ENCODE measurements around the gene GPR34.
"Not testable (repeated sequence)": the region's sequence is repeated elsewhere in the genome, so short reads cannot be mapped to it uniquely, and the experiment has no call there.

GPR34 gene

GRCh38 chrX:41688835-41689234 lies at the start of gene GPR34:
Gene GPR34 (plus strand): TSS chrX:41688973. CDS start chrX:41695634, 6,661 bp downstream.
- DNase-seq (ENCODE audit: low spot score), result no peak

- DNase-seq (ENCODE audit: low spot score), result not testable (repeated sequence)
Observed at GRCh38 chrX:41646201-41646600, 42.6 kb upstream of the GPR34 start.

- no peak for DNase-seq (ENCODE audit: low spot score)
Observed at GRCh38 chrX:41653125-41653524, 35.6 kb upstream of the GPR34 start.

DNA sequence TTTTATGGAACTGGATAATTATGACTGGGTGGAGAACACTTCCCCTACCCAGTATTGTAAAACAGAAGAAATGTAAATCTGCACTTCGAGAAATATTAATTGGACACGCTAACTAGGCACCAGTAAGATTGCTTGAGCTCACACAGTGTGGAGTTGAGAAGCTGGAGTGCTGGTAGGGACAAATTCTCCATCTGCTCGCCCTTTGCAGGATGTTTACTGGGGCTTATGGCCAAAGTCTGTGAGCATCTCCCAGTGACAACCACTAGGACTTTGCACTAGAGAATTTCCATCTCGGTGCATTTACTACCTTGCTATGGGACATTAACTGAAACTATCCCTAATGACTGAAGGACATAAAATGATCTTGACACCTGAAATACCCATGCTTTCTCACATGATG lies 33.7 kb upstream of the GPR34 start:
- DNase-seq (ENCODE audit: low spot score), result no peak

DNA sequence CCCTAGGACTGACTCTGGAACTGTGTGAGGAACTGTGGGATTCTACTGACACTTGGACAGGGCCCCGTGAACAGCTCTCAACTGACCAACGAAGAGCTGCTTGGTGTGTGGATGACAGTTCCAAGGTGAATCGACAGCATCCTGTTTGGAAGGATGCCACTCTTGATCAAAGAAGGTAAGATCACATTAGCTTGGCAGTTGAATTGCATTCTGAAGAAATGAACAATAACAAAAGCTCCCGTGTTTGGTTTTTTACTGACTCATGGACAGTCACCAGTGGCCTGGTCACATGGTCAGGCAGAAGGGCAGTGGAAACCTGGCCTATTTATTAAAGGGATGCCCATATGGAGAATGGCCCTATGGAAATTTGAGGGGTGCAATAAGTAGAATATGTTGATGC lies 33.1 kb upstream of the GPR34 start:
- no peak for DNase-seq (ENCODE audit: low spot score)

DNA sequence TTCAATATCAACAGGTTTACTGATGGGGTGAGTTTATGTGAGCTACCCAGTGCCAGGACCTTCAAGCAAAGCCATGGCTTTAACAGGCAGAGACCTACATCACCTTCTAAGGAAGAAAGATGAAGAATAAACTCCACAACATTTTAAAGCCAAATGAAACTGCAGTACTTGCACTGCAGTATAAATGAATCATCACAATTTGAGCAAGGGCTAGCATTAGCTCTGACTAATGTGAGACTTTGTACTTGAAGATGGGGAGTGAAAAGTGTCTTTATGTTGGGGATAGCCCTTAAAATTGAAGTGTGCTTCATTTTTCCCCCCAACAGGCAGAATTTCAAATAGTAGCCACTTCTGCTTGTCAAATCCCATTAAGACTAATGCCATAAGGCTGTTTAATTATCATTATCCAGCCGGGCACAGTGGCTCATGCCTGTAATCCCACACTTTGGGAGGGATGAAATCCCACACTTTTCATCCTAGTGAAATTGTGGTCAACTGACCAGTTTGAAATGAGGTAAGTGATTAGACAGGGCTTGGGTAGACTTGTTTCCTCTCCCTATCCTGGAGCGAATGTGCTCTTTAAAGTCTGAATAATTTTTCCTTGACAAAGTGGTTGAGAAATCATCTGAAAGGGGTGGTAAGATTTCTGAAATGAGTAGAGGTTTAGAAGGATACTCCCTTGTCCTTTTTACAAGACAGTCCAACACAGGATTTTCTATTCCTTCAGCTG lies 27.2 kb upstream of the GPR34 start:
- no peak for DNase-seq (ENCODE audit: low spot score)

DNA sequence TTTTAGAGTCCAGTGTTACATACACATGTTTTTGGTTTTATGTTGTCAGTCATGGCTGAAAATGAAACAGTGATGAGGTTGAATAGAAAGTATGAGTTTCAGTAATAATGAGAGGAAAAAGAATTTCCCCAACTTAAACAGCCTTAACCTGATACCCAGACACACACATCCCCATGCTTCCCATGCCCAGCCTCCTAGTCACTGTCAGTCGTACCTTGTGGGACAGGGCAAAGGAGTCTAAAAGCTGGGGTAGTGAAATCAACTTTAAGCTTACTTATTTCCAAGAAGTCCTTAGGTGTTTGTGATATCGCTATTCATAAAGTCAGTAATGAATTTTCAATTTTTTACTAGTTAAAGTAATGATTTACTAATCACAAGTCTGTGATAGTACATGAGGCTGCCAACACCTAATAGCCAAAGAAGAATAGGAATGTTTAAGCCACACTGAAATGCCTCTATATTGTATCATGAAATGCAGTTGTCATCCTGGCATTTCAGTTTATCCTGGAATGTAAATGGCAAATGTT lies 24.3 kb upstream of the GPR34 start:
- no peak for DNase-seq (ENCODE audit: low spot score)

- DNase-seq (ENCODE audit: low spot score), result no peak
Observed at GRCh38 chrX:41664908-41665307, 23.9 kb upstream of the GPR34 start.

DNA sequence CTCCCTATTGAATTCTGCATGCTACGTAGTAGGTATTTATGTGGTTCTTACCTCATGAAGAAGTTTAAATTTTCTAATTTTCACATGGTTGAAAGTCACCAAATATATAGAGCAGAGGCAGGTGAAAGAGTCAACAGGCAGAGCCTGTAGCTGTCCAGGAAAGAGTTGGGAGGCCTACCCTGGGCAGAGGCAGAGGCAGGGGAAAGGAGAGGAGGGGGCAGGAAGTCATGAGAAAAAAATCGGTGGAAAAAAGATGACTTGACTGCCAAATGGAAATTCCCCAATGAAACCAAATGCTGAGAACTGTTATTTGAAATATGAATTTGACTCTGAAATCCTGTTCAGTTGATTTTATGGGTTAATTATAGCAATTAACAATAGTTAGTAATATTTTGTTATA lies 23.1 kb upstream of the GPR34 start:
- no peak for DNase-seq (ENCODE audit: low spot score)

DNA sequence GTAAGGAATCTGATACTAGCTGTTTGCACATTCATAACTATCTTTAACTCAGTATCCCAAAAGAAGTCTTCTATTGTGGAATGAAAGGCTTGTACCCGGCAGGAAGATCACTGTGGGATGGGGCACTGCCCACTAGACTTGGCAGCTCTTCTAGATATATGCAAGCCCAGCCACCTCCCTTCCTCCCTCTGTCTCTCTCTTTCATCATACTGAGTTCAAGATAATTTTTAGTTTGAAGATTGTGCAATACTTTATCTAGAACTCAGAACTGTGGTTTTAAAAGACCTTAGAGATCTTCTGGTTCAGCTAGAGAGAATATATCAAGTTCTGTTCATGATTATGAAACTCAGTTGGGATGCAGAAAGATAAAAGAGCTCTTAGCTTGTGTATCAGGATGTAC lies 22.5 kb upstream of the GPR34 start:
- DNase-seq (ENCODE audit: low spot score), result no peak

DNA sequence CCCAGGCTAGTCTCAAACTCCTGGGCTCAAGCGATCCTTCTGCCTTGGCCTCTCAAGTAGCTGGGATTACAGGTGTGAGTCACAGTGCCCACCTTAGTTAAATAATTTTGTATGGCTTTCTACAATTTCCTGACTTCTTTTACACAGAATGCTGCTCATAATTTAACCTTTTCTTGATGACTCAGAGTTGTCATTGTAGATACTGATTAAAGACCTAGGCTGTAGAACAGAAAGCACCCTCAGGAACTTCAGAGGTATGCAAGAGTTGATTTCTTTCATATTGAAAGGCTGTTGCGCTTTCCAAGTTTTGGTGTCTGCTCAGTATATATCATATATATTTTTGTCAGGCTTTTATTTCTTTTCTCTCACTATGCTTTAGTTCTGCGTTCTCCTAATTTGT lies 21.1 kb upstream of the GPR34 start:
- no peak for DNase-seq (ENCODE audit: low spot score)

- no peak for DNase-seq (ENCODE audit: low spot score)
Observed at GRCh38 chrX:41670112-41670511, 18.7 kb upstream of the GPR34 start.

DNA sequence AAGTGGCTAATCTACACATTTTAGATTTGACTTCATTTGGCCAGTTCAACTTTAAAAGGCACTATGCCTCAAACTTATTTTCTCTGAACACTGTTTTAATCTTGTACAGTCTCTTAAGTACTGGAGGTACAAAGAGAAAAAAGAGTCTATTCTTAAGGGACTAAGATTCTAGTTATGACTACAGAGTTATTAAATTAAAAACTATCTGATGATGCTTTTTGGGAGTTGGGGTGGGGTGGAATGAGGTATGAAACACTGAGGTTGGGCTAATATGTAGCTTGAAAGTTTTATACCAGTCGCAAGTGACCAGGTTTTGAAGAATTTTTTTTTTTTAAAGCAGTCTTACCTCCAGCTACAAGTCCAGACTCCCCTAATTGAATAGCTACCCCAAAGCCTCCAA lies 17.7 kb upstream of the GPR34 start:
- no peak for DNase-seq (ENCODE audit: low spot score)

DNA sequence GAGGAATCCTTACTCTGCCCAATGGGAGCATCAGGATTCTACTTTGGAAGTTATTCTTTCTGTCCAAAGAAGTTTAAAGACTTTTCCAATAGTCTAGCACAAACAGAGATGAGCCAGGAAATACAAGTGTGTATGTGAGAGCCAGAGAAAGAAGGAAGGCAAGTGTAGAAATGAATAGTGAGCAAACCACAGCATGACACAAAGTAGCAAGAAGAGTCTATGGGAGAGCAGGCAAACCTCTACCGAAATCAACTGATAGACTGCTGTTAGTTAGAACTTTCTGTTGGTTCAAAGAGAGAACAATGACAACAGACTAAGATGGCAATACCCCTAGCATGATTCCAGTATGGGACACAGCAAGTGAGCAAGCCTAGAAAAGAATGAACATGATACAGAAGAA lies 16.1 kb upstream of the GPR34 start:
- no peak for DNase-seq (ENCODE audit: low spot score)

DNA sequence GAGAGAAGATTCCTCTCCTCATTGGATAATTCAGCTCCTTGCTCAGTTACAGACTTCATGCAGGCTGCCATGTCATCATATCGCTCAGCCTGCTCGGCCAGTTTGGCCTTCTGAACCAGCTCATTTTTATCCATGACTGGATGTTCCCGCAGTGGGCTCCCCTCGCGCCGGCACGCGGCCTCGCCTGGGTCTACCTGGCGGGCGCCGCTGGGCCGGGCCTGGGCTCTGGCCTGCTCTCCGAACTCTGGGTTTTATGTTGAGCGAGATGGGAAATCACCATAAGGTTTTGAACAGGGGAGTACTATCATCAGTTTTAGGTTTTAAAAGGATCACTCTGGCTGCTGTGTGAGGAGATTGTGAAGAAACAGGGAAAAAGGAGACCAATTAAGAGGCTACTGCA lies 12.4 kb upstream of the GPR34 start:
- not testable (repeated sequence) for DNase-seq (ENCODE audit: low spot score)

DNA sequence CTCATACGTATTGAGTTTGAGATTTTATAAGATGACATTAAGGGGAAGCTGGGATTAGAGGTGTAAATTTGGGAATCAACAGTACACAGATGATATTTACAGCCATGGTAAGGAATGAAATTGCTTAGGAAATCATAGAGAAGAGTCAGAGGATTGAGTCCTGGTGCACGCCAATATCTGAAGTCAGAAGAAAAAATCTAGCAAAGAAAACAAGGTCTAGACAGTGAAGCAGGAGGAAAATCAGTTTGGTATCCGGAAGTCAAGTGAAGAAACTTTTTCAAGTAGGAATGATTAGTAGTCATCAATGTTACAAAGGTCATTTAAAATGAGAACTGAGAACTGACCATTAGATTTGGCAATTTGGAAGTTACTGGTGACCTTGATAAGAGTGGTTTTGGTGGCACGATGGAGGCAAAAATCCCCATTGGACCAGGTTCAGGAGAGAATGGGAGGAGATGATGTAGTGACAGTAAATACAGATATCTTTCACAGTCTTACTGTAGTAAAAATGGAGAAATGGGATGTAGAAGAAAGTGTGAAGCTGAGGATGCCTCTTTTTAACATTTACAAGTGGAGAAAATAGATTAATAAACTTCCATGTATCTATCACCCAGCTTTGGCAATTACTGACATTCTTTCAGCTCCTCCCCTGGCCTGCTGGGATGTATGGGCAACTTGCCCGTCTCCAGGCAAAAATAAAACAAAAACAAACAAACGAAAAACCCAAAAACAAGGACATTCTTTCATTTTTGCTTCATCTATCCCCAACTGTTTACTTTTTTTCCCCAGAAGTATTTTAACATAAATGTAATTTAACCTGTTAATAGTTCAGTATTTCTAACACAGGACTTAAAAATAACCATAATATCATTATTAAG lies 11.4 kb upstream of the GPR34 start:
- DNase-seq (ENCODE audit: low spot score), result no peak

DNA sequence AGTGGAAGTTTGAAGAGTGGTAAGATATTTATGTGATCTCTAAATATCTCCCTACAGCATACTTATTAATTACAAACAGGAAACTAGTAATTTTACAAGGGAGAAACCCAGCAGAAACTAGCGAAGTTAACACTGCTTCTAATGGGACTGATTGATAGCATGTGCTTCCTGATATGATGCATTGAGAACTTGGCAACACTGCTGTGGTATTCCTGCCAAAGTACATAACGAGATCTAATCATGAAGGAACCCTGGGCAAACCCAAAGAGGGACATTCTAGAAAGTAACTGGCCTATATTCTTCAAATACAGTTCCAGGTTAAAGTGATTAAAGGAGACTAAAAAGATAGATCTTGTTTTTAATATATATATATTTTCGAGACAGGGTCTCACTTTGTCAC lies 4.6 kb upstream of the GPR34 start:
- no peak for DNase-seq (ENCODE audit: low spot score)

DNA sequence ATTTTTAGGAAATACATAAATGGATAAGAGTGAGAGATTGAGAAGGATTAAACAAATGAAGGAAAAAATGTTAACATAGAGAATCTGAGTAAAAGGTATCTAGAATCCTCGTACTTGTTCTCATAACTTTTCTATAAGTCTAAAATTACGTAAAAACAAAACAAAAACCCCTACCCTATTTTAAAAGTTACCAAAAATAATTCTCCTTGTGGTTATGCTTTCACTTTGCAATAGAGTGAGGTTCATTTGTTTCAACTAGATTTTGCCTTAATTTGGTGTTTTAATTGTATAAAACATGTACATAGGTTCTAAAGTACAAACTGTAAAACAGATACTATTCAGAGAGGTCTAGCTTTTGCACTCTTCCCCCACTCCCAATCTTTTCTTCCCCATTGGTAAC lies 3.8 kb upstream of the GPR34 start:
- DNase-seq (ENCODE audit: low spot score), result no peak

- DNase-seq (ENCODE audit: low spot score), result no peak
Observed at GRCh38 chrX:41686788-41687187, 2.0 kb upstream of the GPR34 start.

GRCh38 chrX:41688156-41688555 lies 617 bp upstream of the GPR34 start:
- DNase-seq (ENCODE audit: low spot score), result no peak

DNA sequence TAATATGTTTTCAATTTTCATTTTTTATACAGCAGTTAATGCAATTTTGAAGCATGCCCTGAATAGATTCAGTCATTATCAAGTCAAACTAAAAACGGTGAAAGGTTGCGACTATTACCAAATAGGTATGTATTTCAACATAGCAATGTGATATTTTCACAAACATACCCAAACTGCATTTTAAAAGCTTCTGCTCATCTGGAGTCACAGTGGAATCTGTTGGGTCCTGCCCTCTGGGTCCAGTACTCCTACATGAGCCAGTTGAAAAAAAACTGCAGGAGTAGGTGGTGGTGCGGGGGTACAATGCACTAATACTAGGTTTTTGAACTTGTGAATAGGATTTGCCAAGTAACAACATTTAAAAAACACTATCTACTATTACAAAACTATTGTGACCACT lies 938 bp downstream of the GPR34 start:
- DNase-seq (ENCODE audit: low spot score), result no peak

GRCh38 chrX:41692162-41692749 lies 3.5 kb downstream of the GPR34 start:
- no peak for DNase-seq (ENCODE audit: low spot score)

DNA sequence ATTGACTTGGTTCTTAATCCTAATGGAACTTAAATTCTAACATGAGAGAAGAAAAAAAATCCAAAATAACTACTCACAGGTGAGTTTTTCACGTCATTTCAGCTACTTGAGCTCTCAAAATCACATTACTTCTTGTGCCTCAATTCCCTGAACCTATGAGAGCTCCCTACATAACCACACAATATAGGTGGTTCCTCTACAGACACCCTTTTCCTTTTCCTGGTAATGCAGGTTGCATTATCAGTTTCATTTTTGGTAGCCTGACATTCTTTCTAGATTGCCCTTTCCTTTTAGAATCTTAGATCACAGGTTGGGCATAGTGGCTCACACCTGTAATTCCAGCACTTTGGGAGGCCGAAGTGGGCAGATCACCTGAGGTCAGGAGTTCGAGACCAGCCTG lies 4.3 kb downstream of the GPR34 start:
- no peak for DNase-seq (ENCODE audit: low spot score)

Measured in HuH-7 (cell line).